Ovary (tissue), 9 donors: ENCODE data around the gene KCNIP3. TPM values are rescaled to one million over a fixed set of nuclear protein-coding genes. Genes with fewer than 3 reads are reported as not detected.
A peak's percentile ranks its signal among the peaks of the same experiment; 100 is the strongest.
"Not testable (repeated sequence)": the region's sequence is repeated elsewhere in the genome, so short reads cannot be mapped to it uniquely, and the experiment has no call there.

ENCODE experiments used
- DNase-seq, 5 donors: peaks; one replicate each; pipeline ENCODE4 v3.0.0-alpha.2; 2019 to 2020
- H3K27ac ChIP-seq, 2 donors: fragments of 200-600 bp; one replicate each; pipeline versions ENCODE4 v1.5.1 to v1.8.0; 2019 to 2022
- H3K27me3 ChIP-seq: fragments of 200-600 bp; one replicate; pipeline ENCODE4 v1.8.0; 2022
- H3K36me3 ChIP-seq: fragments of 200-600 bp; sonication (generic); one replicate; pipeline ENCODE4 v1.5.1; 2019
- H3K4me1 ChIP-seq: one replicate; pipeline ENCODE4 v1.8.1; 2013; ENCODE audit warnings: mild to moderate bottlenecking, moderate library complexity; ENCODE audit not compliant: insufficient read depth
- H3K4me3 ChIP-seq: fragments of 200-600 bp; sonication (generic); one replicate; pipeline ENCODE4 v1.5.1; 2017
- H3K9me3 ChIP-seq, 2 donors: fragments of 200-600 bp in 1 of 2; sonication (generic) in 1 of 2; one replicate each; pipeline versions ENCODE4 v1.5.1 to v1.8.1; 2013 to 2019; ENCODE audit warnings: mild to moderate bottlenecking in 1 of 2, moderate library complexity in 1 of 2
- EP300 ChIP-seq: sonication (generic); formaldehyde crosslinking; IDR thresholded peaks from one replicate; pipeline ENCODE4 v1.6.1; 2017; ENCODE audit warnings: antibody characterized with exemption
- POLR2A ChIP-seq: fragments of 450-650 bp; IDR thresholded peaks from one replicate; pipeline ENCODE4 v1.6.1; 2017; ENCODE audit warnings: antibody characterized with exemption, mild to moderate bottlenecking, moderate library complexity
- WGBS, 3 donors: extraction: QIAGEN DNeasy Blood & Tissue Kit in 1 of 3; methylation state at CpG; one replicate each; pipeline versions ENCODE4 v1.1.5 to v1.1.7; 2013 to 2017; 5-methylcytosine and 5-hydroxymethylcytosine counted together
- intact Hi-C, 4 donors: fragments of 100-400 bp; cut with DNase I; formaldehyde crosslinking; loops; one replicate each; pipeline versions ENCODE4 v1.11.0 to v1.15.1; 2022 to 2023
- polyA plus RNA-seq, 2 donors: library from polyadenylated mRNA; stranded (reverse); fragments of 200-250 nt in 1 of 2; fragments of 350-450 nt in 1 of 2; fragmentation: Illumina TruSeq in 1 of 2; extraction: RNeasy Lipid Tissue Mini Kit (QIAGEN cat#74804) in 1 of 2; gene quantifications; one replicate each; pipeline ENCODE4 v1.2.3, GENCODE V29; 2013 to 2014
- total RNA-seq, 7 donors: library from RNA; depleted of rRNA in 2 of 7; stranded (reverse); fragments of >200 nt in 2 of 7; fragmentation: NEBNext Ultra II Directional in 3 of 7; extraction: Animal tissue kit (Norgen Biotek cat#: 25700) in 3 of 7; gene quantifications; one replicate each; pipeline versions ENCODE4 v1.1.0 to v1.2.4, GENCODE V29; 2016 to 2023
- TF ChIP-seq, protein P1 (sequence below), 3 donors: fragments of 450-650 bp in 2 of 3; fragments of 200-600 bp in 1 of 3; IDR thresholded peaks; one replicate each; pipeline versions ENCODE4 v1.5.1 to v1.8.0; 2016 to 2022; ENCODE audit warnings: antibody characterized with exemption in 3 of 3, mild to moderate bottlenecking in 1 of 3
- donor health status: DM: no; HTN: no; CAD: no; lungs with moderate emphysema.
- donor health status: DM: no; HTN: no; CAD: no.
- donor health status: Bipolar disorder and iron deficiency.
- donor health status: DM: yes; HTN: yes; CAD: no.
- donor health status: DM: no; HTN: no; CAD: no.
- donor health status: DM: yes; HTN: yes; CAD: no.

KCNIP3 gene
- total and polyA plus RNA-seq, 9 donors, result 2.2 to 26.0 (median 11.7) TPM

DNA sequence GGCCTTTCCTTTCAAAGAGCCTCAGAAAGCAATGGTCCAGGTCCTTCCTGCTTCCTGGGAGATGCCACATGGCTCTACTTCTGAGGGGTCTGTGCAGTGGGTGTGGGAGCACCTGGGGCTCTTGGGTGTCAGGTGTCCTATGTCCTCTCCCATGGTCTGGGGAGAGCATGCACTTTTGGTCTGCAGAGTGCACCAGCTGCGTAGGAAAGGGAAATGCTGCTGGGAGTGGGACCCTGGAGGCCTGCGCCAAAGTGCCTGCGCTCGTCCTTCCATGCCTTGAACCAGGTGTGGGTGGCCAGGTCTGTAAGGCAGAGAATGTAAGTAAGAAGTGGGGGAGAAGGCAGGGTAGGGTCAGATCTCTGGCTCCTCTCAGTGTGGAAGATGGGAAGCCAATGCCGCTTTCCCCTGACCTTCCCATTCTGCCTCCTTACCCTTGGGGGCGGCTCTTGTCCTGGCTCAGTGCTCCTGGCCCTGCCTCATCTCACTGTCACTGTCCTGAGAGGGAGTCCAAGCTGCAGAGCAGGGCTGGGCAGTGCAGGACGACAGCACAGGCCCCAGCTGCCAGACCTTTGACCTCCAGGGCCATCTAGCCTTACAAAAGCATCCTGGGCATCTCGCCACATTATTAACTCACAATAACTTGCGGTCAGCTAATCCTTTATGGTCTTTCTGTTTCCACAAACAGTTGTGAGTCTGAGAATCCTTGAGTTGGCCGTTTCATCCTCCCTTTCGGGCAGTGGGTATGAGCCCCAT is 29.5 kb upstream of the KCNIP3 start:
- no peaks in the 10 kb centered on the region for H3K36me3 ChIP-seq
- DNase-seq, result peak in 2 of 5 donors; percentile 4 to 12
- H3K4me1 ChIP-seq, result no peaks in the 10 kb centered on the region
- H3K27me3 ChIP-seq, result no peaks in the 10 kb centered on the region
- H3K9me3 ChIP-seq, result no peaks in the 10 kb centered on the region
- H3K27ac ChIP-seq, result no peak overlapping the region
- no peak overlapping the region for H3K4me3 ChIP-seq
- TF ChIP-seq, protein P1, sequence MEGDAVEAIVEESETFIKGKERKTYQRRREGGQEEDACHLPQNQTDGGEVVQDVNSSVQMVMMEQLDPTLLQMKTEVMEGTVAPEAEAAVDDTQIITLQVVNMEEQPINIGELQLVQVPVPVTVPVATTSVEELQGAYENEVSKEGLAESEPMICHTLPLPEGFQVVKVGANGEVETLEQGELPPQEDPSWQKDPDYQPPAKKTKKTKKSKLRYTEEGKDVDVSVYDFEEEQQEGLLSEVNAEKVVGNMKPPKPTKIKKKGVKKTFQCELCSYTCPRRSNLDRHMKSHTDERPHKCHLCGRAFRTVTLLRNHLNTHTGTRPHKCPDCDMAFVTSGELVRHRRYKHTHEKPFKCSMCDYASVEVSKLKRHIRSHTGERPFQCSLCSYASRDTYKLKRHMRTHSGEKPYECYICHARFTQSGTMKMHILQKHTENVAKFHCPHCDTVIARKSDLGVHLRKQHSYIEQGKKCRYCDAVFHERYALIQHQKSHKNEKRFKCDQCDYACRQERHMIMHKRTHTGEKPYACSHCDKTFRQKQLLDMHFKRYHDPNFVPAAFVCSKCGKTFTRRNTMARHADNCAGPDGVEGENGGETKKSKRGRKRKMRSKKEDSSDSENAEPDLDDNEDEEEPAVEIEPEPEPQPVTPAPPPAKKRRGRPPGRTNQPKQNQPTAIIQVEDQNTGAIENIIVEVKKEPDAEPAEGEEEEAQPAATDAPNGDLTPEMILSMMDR (IDR thresholded peaks at IDR 0.05), result no peak
- WGBS, 3 donors, result 74 to 78% (median 76%) methylated on average over 11 of the region's 11 CpGs
- intact Hi-C loops, result no loop called here

DNA sequence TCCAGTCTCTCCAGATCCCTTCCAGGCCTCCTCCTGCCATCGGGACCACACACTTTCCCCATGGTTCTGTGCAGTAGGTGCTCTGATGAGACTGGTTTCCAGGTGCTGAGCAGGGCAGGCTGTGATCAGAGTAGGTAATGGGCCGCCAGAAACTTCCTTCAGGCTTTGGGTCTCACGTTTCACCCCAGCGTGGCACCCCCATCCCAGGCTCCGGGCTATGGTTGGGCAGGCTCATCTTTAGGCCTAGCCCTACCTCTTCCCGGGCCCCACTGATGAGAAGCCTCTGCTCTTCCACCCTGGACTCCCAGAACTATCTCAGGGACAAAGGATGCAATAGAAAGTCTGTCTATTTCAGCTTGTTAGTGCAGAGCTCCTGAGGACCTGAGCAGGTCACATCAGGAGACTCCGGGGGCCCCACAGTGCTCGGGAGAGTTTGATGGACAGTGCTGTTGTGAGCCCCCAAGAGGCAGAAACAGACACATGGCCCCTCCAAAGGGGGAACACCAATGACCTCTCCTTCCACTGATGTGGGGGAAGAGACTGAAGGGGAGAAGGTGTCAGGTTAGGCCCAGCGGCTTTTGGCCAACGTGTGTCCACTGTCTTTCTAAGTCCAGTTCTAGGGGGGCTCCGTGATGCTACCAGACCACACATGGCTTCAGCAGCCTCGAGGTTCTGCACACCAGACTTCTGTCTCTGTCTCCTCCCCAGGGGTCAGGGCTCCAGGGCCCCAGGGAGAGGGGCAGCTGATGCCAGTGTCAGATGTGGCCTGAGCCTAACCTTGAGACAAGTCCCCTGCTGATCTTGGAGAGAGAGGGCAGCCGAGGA is 28.7 kb upstream of the KCNIP3 start:
- Histone ChIP-seq H3K9me3 (no peaks in the 10 kb centered on the region), H3K36me3 (no peaks in the 10 kb centered on the region), H3K27me3 (no peaks in the 10 kb centered on the region), H3K4me1 (no peaks in the 10 kb centered on the region), H3K27ac (no peak overlapping the region), H3K4me3 (no peak overlapping the region)
- intact Hi-C loops, result no loop called here
- 85 to 86% (median 85%) methylated on average over 13 of the region's 13 CpGs for WGBS, 3 donors
- TF ChIP-seq EP300 (no peak), POLR2A (no peak)
- TF ChIP-seq, protein P1 (IDR thresholded peaks at IDR 0.05), result no peak
- DNase-seq, result peak in 3 of 5 donors; percentile 6 to 18 (median 6)

DNA sequence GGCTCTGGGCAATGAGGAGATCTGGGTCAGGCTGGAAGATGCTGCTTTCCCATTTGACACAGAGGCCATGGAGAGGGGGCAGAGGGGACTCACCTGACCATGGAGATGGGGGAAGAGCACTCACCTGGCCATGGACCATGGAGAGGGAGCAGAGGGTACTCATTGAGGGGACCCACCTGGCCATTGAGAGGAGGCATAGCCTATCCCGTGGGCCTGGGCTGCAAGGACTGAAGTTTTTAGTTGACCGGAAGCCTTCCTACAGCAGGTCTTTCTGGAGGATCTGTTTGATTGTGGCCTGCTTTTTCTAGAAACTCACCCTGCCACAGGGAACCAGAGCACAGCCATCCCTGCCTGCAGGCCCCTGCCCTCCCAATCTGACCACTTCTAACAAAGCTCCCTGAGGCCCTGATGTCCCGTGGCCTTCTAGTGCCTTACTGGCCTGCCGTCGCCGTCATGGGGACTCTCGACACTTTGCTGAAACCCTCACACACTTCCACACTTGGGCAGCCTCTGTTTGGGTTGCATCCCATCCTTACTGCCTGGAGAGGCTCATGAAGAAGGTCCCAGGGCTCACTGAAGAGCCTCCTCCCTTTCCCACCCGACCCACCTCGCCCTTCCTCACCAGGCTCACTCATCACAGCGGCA is 28.0 kb upstream of the KCNIP3 start:
- TF ChIP-seq, protein P1 (IDR thresholded peaks at IDR 0.05), result no peak
- TF ChIP-seq EP300 (no peak), POLR2A (no peak)
- H3K27me3 ChIP-seq, result no peaks in the 10 kb centered on the region
- H3K4me3 ChIP-seq, result no peak overlapping the region
- 94 to 96% (median 95%) methylated on average over 10 of the region's 10 CpGs for WGBS, 3 donors
- DNase-seq, result peak in 3 of 5 donors; percentile 2 to 9 (median 7)
- H3K9me3 ChIP-seq, result no peaks in the 10 kb centered on the region
- H3K36me3 ChIP-seq, result no peaks in the 10 kb centered on the region
- no peaks in the 10 kb centered on the region for H3K4me1 ChIP-seq
- intact Hi-C loops, result no loop called here
- no peak overlapping the region for H3K27ac ChIP-seq

DNA sequence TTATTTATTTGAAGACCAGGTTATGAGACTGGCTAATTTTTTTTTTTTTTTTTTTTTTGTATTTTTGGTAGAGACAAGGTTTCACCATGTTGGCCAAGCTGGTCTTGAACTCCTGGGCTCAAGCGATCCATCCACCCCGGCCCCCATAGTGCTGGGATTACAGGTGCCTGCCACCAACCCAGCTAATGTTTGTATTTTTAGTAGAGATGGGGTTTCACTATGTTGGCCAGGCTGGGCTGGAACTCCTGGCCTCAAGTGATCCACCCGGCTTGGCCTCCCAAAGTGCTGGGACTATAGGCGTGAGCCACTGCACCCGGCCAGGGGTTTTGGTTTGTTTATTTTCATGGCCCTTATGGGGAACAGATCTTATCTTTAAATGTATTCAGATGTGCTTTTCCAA is 27.4 kb upstream of the KCNIP3 start:
- intact Hi-C loops, H3K4me3 ChIP-seq, H3K27me3 ChIP-seq, H3K27ac ChIP-seq, H3K36me3 ChIP-seq, H3K9me3 ChIP-seq, H3K4me1 ChIP-seq: not testable (repeated sequence)
- WGBS, 3 donors, result 93 to 96% (median 94%) methylated on average over 5 of the region's 5 CpGs
- peak in 2 of 5 donors; percentile 5 for DNase-seq
